OCI-LY7 (cell line): ENCODE measurements around the gene SEMA6C. TPM values are rescaled to one million over a fixed set of nuclear protein-coding genes. Genes with fewer than 3 reads are reported as not detected.
A peak's percentile ranks its signal among the peaks of the same experiment; 100 is the strongest.

Experiments
- BruUV-seq: library from RNA; stranded (reverse); fragments of 400-500 nt; replicated peaks from 2 replicates; lab custom pipeline; 2021; lab: Mats Ljungman, UMichigan
- CTCF ChIA-PET: fragments of 300-600 bp; sonication (Branson Sonifier 250); formaldehyde crosslinking; loops from one replicate; lab custom pipeline; 2022; ENCODE audit warnings: antibody characterized with exemption; ENCODE audit not compliant: unreplicated experiment; lab: Charles Lee
- POLR2A ChIA-PET: fragments of 300-600 bp; sonication (Branson Sonifier 250); formaldehyde crosslinking; loops from one replicate; lab custom pipeline; 2022; ENCODE audit warnings: antibody characterized with exemption; lab: Charles Lee
- DNase-seq: peaks from one replicate; pipeline ENCODE4 v3.0.0-alpha.2; 2015; ENCODE audit warnings: low spot score
- H2AFZ ChIP-seq: fragments of 200-600 bp; sonication (generic), shearing (Covaris generic); 2 replicates; pipeline ENCODE4 v1.6.1; 2014; ENCODE audit warnings: mild to moderate bottlenecking, antibody characterized with exemption, low read length, moderate library complexity
- H3K27ac ChIP-seq: fragments of 200-600 bp; sonication (generic); 2 replicates; pipeline ENCODE4 v1.5.1; 2014; ENCODE audit warnings: mixed run types, low read depth, mild to moderate bottlenecking, moderate library complexity, low read length, inconsistent platforms; ENCODE audit not compliant: poor library complexity, severe bottlenecking
- H3K36me3 ChIP-seq: fragments of 200-600 bp; sonication (generic); 2 replicates; pipeline ENCODE4 v1.6.1; 2014; ENCODE audit warnings: mild to moderate bottlenecking, antibody characterized with exemption, low read length, moderate library complexity, mixed read lengths; ENCODE audit not compliant: insufficient read depth
- H3K4me1 ChIP-seq: fragments of 200-600 bp; sonication (generic); 2 replicates; pipeline ENCODE4 v1.5.1; 2014; ENCODE audit warnings: mild to moderate bottlenecking, low read length; ENCODE audit not compliant: insufficient read depth, poor library complexity, severe bottlenecking
- H3K4me2 ChIP-seq: fragments of 200-600 bp; sonication (generic); 2 replicates; pipeline ENCODE4 v1.6.1; 2014; ENCODE audit warnings: mild to moderate bottlenecking, low read length
- H3K4me3 ChIP-seq: fragments of 200-600 bp; sonication (generic); 2 replicates; pipeline ENCODE4 v1.5.1; 2014; ENCODE audit warnings: mild to moderate bottlenecking, low read depth, low read length; ENCODE audit not compliant: poor library complexity, severe bottlenecking
- H3K79me2 ChIP-seq: fragments of 200-600 bp; sonication (generic); 2 replicates; pipeline ENCODE4 v1.6.1; 2016; ENCODE audit warnings: low read depth, mild to moderate bottlenecking, low read length, moderate library complexity, mixed read lengths; ENCODE audit not compliant: insufficient read depth
- H3K9me2 ChIP-seq: fragments of 200-600 bp; sonication (generic); 2 replicates; pipeline ENCODE4 v1.6.1; 2016; ENCODE audit warnings: mild to moderate bottlenecking, low read length, mixed read lengths; ENCODE audit not compliant: insufficient read depth
- H3K9me3 ChIP-seq: fragments of 200-600 bp; sonication (generic); 2 replicates; pipeline ENCODE4 v1.6.1; 2014; ENCODE audit warnings: mild to moderate bottlenecking, mixed run types, low read length, mixed read lengths
- H4K20me1 ChIP-seq: fragments of 200-600 bp; sonication (generic); 2 replicates; pipeline ENCODE4 v1.6.1; 2014; ENCODE audit warnings: mild to moderate bottlenecking, antibody characterized with exemption, low read length, moderate library complexity, mixed read lengths; ENCODE audit not compliant: insufficient read depth
- CTCF ChIP-seq: fragments of 200-600 bp; sonication (generic); conservative IDR thresholded peaks from 2 replicates; pipeline ENCODE4 v1.5.1; 2014; ENCODE audit warnings: mild to moderate bottlenecking, antibody characterized with exemption, low read length, moderate library complexity, mixed read lengths
- EZH2phosphoT487 ChIP-seq: fragments of 200-600 bp; sonication (generic); IDR thresholded peaks from 2 replicates; pipeline ENCODE4 v1.6.1; 2018; ENCODE audit warnings: low read depth, borderline replicate concordance, mild to moderate bottlenecking, mixed run types, antibody characterized with exemption, low read length, moderate library complexity, mixed read lengths
- intact Hi-C: fragments of 100-400 bp; cut with micrococcal nuclease; formaldehyde crosslinking; loops from one replicate; pipeline ENCODE4 v1.10.0; 2022; ENCODE audit not compliant: unreplicated experiment
- total RNA-seq, 2 experiments: library from RNA; depleted of rRNA in 1 of 2; stranded (reverse); fragments of >200 nt in 1 of 2; shearing (Covaris generic) in 1 of 2; gene quantifications; 2 replicates each; pipeline ENCODE4 v1.2.3, GENCODE V29; 2014 to 2022

The SEMA6C gene
- total RNA-seq, 2 experiments from 2014 or later = 1.1 to 1.9 TPM

- no peaks in the 10 kb centered on the region for H4K20me1 ChIP-seq
- TF ChIP-seq CTCF = no peak
- TF ChIP-seq EZH2phosphoT487 = no peak
- no peak overlapping the region for H3K27ac ChIP-seq
- DNase-seq = no peak
- ChIA-PET CTCF (no interaction called here), POLR2A (interaction anchor here (0.5 to 1.2 kb wide), 4 partner anchors 16 to 674 kb away, joined by 3 to 5 read pairs (median 3); partner anchors contain the start of gene PSMD4)
- H3K4me3 ChIP-seq = no peak overlapping the region
- H3K9me3 ChIP-seq = no peaks in the 10 kb centered on the region
- H3K4me1 ChIP-seq = peaks cover 37% of the 10 kb centered on the region
- no TSS peak for BruUV-seq
- H3K79me2 ChIP-seq = no peaks in the 10 kb centered on the region
- H3K36me3 ChIP-seq = no peaks in the 10 kb centered on the region
- no peak overlapping the region for H2AFZ ChIP-seq
- peak overlapping the region; percentile 17 for H3K4me2 ChIP-seq
- intact Hi-C loops = no loop called here
- H3K9me2 ChIP-seq = no peaks in the 10 kb centered on the region
These were observed 3.9 kb downstream of the SEMA6C start for GRCh38 chr1:151142411-151143056.

- Histone ChIP-seq H3K4me2 (no peak overlapping the region), H3K9me3 (no peaks in the 10 kb centered on the region), H3K4me3 (no peak overlapping the region), H3K79me2 (no peaks in the 10 kb centered on the region), H3K27ac (no peak overlapping the region), H3K4me1 (peaks cover 7% of the 10 kb centered on the region), H4K20me1 (no peaks in the 10 kb centered on the region), H3K9me2 (no peaks in the 10 kb centered on the region), H3K36me3 (no peaks in the 10 kb centered on the region), H2AFZ (no peak overlapping the region)
- no TSS peak for BruUV-seq
- no peak for TF ChIP-seq CTCF
- no peak for TF ChIP-seq EZH2phosphoT487
- no peak for DNase-seq
- intact Hi-C loops = no loop called here
- ChIA-PET POLR2A (no interaction called here), CTCF (no interaction called here)
These were observed 8.6 kb downstream of the SEMA6C start for GRCh38 chr1:151137789-151138188.
